SH-SY5Y (cell line): ENCODE measurements around the gene CMTM4.

Experiments used
- GATA2 ChIP-seq: IDR thresholded peaks from 2 replicates; pipeline ENCODE4 v1.6.1; 2011; ENCODE audit warnings: mild to moderate bottlenecking, low read depth, low read length
- GATA3 ChIP-seq: IDR thresholded peaks from 2 replicates; pipeline ENCODE4 v1.6.1; 2011; ENCODE audit warnings: low read depth, mild to moderate bottlenecking, low read length, moderate library complexity

GRCh38 chr16:66576296-66576695, 120.2 kb downstream of the CMTM4 start:
- no peak for TF ChIP-seq GATA2
- no peak for TF ChIP-seq GATA3
